GM12878 (cell line): ENCODE measurements around the gene CAMKK2. TPM values are rescaled to one million over a fixed set of nuclear protein-coding genes. Genes with fewer than 3 reads are reported as not detected.
A peak's percentile ranks its signal among the peaks of the same experiment; 100 is the strongest.

Experiments used
- ATAC-seq: fragments of 200-7000 bp; cut with Tn5 transposase; 3 replicates; pipeline ENCODE4 v1.9.1; 2020; ENCODE audit warnings: mild to moderate bottlenecking, moderate library complexity
- BruUV-seq: library from RNA; stranded (reverse); fragments of 400-500 nt; replicated peaks from 2 replicates; lab custom pipeline; 2021; lab: Mats Ljungman, UMichigan
- CTCF ChIA-PET: fragments of 300-600 bp; sonication (Branson Sonifier 250); formaldehyde crosslinking; extraction: SDS; loops from one replicate; lab custom pipeline; 2021; ENCODE audit warnings: inconsistent platforms; lab: Yijun Ruan, JAX
- POLR2A ChIA-PET: fragments of 350-600 bp; formaldehyde crosslinking; extraction: SDS; loops from one replicate; lab custom pipeline; 2021; ENCODE audit warnings: inconsistent platforms; lab: Charles Lee
- RAD21 ChIA-PET: fragments of 300-600 bp; sonication (Branson Sonifier 250); formaldehyde crosslinking; loops from one replicate; lab custom pipeline; 2023; ENCODE audit warnings: antibody characterized with exemption; ENCODE audit not compliant: unreplicated experiment; lab: Charles Lee
- SMC1A ChIA-PET: fragments of 300-600 bp; sonication (Branson Sonifier 250); formaldehyde crosslinking; loops from one replicate; lab custom pipeline; 2023; ENCODE audit not compliant: unreplicated experiment, uncharacterized antibody; lab: Charles Lee
- DNase-seq: peaks from one replicate; pipeline ENCODE4 v3.0.0-alpha.2; 2011; ENCODE audit warnings: low read depth, low spot score
- FAIRE-seq: peaks from 3 replicates; lab custom pipeline; 2011; peaks lifted over from hg19 to GRCh38; lab: Jason Lieb, UNC
- H2AFZ ChIP-seq: 2 replicates; pipeline ENCODE4 v1.6.0; 2011; ENCODE audit warnings: low read depth, low read length, control low read depth; ENCODE audit not compliant: control insufficient read depth
- H3K27ac ChIP-seq: 2 replicates; pipeline ENCODE4 v1.5.1; 2011; ENCODE audit warnings: control low read depth; ENCODE audit not compliant: control insufficient read depth, insufficient read depth
- H3K27me3 ChIP-seq, 2 experiments: replicated peaks in 1 of 2; 2 replicates each; pipeline versions ENCODE4 v1.6.0 to v1.6.1; 2011; ENCODE audit warnings: low read length in 1 of 2; ENCODE audit not compliant: control insufficient read depth in 2 of 2, insufficient read depth in 2 of 2
- H3K36me3 ChIP-seq, 2 experiments: 2 replicates each; pipeline ENCODE4 v1.5.1; 2011; ENCODE audit warnings: low read length in 1 of 2; ENCODE audit not compliant: control insufficient read depth in 2 of 2, insufficient read depth in 2 of 2
- H3K4me1 ChIP-seq: 2 replicates; pipeline ENCODE4 v1.6.1; 2011; ENCODE audit warnings: mild to moderate bottlenecking, low read length, moderate library complexity, mixed read lengths; ENCODE audit not compliant: control insufficient read depth, insufficient read depth
- H3K4me2 ChIP-seq: 2 replicates; pipeline ENCODE4 v1.6.0; 2011; ENCODE audit warnings: control low read depth; ENCODE audit not compliant: control insufficient read depth, insufficient read depth
- H3K4me3 ChIP-seq: fragments of 200-600 bp; sonication (generic); 2 replicates; pipeline ENCODE4 v1.5.1; 2016
- H3K79me2 ChIP-seq: 2 replicates; pipeline ENCODE4 v1.6.0; 2011; ENCODE audit warnings: low read length; ENCODE audit not compliant: control insufficient read depth, insufficient read depth
- H3K9ac ChIP-seq: 2 replicates; pipeline ENCODE4 v1.8.0; 2011; ENCODE audit warnings: low read length, control low read depth, mixed read lengths; ENCODE audit not compliant: control insufficient read depth, insufficient read depth
- H3K9me3 ChIP-seq: replicated peaks from 3 replicates; pipeline ENCODE4 v1.5.1; 2011; ENCODE audit warnings: mild to moderate bottlenecking, low read length; ENCODE audit not compliant: control insufficient read depth, insufficient read depth
- H4K20me1 ChIP-seq: 2 replicates; pipeline ENCODE4 v1.6.0; 2011; ENCODE audit not compliant: control insufficient read depth, insufficient read depth
- CEBPB ChIP-seq, 2 experiments: fragments of 150-350 bp in 1 of 2; IDR thresholded peaks; 2 replicates each; pipeline ENCODE4 v1.6.1; 2012 to 2014; ENCODE audit warnings: low read depth in 2 of 2, low read length in 2 of 2, borderline replicate concordance in 1 of 2, inconsistent platforms in 1 of 2
- CHD1 ChIP-seq: IDR thresholded peaks from 2 replicates; pipeline ENCODE4 v1.6.1; 2012; ENCODE audit warnings: low read depth, low read length, improper control_type of control experiment
- NR2C1 ChIP-seq: fragments of 450-650 bp; IDR thresholded peaks from 2 replicates; pipeline ENCODE4 v1.6.1; 2017; ENCODE audit warnings: antibody characterized with exemption, mild to moderate bottlenecking, moderate library complexity
- PKNOX1 ChIP-seq: fragments of 450-650 bp; IDR thresholded peaks from 2 replicates; pipeline ENCODE4 v1.6.1; 2016; ENCODE audit warnings: mild to moderate bottlenecking
- SIX5 ChIP-seq: IDR thresholded peaks from 2 replicates; pipeline ENCODE4 v1.6.1; 2011; ENCODE audit warnings: mild to moderate bottlenecking, low read depth, low read length, moderate library complexity; ENCODE audit not compliant: severe bottlenecking
- TCF12 ChIP-seq: IDR thresholded peaks from 2 replicates; pipeline ENCODE4 v1.6.1; 2011; ENCODE audit warnings: low read depth, mild to moderate bottlenecking, low read length
- in situ Hi-C: fragments of 300-500 bp; cut with MboI; formaldehyde crosslinking; loops from 9 replicates; pipeline ENCODE4 v1.14.3; 2018; ENCODE audit warnings: mixed read lengths
- intact Hi-C: fragments of 100-400 bp; cut with micrococcal nuclease; formaldehyde crosslinking; loops from one replicate; pipeline ENCODE4 v1.14.2; 2022; ENCODE audit not compliant: unreplicated experiment
- polyA plus RNA-seq, 11 experiments: library from polyadenylated mRNA; depleted of rRNA in 4 of 11; unstranded in 6 of 11; stranded (reverse) in 5 of 11; fragments of >200 nt; fragmentation: Nextera tagmentation in 4 of 11; fragmentation: Illumina TruSeq in 1 of 11; extraction: Ambion mirVana in 4 of 11; extraction: Trizol in 1 of 11; gene quantifications; 1 replicate in 1 of 11; 2 replicates in 10 of 11; pipeline versions ENCODE4 v1.2.1 to v1.2.3, GENCODE V29; 2011 to 2016; ENCODE audit warnings: inconsistent platforms in 2 of 11, missing spikeins in 2 of 11, low read depth in 1 of 11
- total RNA-seq, 4 experiments: library from RNA; depleted of rRNA in 3 of 4; stranded (reverse); fragments of >200 nt in 3 of 4; fragmentation: Illumina TruSeq in 1 of 4; extraction: Trizol in 1 of 4; gene quantifications; 2 replicates each; pipeline versions ENCODE4 v1.2.1 to v1.2.3, GENCODE V29; 2013 to 2021
- TF ChIP-seq, protein P1 (sequence below): IDR thresholded peaks from 2 replicates; pipeline ENCODE4 v1.6.1; 2012; ENCODE audit warnings: improper control_type of control experiment, low read depth, low read length; ENCODE audit not compliant: insufficient replicate concordance

The CAMKK2 gene
- total and polyA plus RNA-seq, 10 of the 15 experiments (the other 5 are each of a cell fraction or from before 2014, with no cell fraction given) = 5.2 to 40.6 (median 26.6) TPM

DNA sequence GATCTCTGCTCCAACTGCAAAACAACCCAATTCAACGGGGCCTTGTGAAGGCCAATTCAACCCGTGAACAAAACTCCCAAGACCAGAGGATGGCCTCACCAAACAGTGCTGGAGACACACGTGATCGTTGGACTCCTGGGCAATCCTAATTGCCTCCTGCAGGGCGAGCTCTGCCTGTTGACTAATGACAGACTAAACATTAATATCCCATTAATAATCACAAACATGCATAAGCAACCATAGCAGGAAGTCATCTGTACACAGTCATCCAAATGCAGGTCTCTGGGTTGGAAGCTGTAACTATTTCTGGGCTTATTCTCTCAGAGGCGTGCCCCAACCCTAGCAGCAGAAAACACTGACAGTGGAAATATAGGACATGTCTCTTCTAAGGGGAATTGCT is 34.7 kb upstream of the CAMKK2 start (continued):
- TF ChIP-seq, protein P1, sequence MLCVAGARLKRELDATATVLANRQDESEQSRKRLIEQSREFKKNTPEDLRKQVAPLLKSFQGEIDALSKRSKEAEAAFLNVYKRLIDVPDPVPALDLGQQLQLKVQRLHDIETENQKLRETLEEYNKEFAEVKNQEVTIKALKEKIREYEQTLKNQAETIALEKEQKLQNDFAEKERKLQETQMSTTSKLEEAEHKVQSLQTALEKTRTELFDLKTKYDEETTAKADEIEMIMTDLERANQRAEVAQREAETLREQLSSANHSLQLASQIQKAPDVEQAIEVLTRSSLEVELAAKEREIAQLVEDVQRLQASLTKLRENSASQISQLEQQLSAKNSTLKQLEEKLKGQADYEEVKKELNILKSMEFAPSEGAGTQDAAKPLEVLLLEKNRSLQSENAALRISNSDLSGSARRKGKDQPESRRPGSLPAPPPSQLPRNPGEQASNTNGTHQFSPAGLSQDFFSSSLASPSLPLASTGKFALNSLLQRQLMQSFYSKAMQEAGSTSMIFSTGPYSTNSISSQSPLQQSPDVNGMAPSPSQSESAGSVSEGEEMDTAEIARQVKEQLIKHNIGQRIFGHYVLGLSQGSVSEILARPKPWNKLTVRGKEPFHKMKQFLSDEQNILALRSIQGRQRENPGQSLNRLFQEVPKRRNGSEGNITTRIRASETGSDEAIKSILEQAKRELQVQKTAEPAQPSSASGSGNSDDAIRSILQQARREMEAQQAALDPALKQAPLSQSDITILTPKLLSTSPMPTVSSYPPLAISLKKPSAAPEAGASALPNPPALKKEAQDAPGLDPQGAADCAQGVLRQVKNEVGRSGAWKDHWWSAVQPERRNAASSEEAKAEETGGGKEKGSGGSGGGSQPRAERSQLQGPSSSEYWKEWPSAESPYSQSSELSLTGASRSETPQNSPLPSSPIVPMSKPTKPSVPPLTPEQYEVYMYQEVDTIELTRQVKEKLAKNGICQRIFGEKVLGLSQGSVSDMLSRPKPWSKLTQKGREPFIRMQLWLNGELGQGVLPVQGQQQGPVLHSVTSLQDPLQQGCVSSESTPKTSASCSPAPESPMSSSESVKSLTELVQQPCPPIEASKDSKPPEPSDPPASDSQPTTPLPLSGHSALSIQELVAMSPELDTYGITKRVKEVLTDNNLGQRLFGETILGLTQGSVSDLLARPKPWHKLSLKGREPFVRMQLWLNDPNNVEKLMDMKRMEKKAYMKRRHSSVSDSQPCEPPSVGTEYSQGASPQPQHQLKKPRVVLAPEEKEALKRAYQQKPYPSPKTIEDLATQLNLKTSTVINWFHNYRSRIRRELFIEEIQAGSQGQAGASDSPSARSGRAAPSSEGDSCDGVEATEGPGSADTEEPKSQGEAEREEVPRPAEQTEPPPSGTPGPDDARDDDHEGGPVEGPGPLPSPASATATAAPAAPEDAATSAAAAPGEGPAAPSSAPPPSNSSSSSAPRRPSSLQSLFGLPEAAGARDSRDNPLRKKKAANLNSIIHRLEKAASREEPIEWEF = no peak
- no peak for TF ChIP-seq CEBPB (IDR thresholded peaks at IDR 0.05; ENCODE audit: borderline replicate concordance in 1 of 2, low read depth in 2 of 2, low read length in 2 of 2)
- TF ChIP-seq TCF12 = no peak
- TF ChIP-seq NR2C1 = no peak
- TF ChIP-seq SIX5 = no peak

- intact Hi-C loops = loop anchor here (5.0 kb wide), 2 partner anchors 72 to 352 kb away; partner anchors contain the start of gene RNF34
- in situ Hi-C loops = loop anchor here (25.0 kb wide), 1 partner anchor 107 kb away; no protein-coding TSS in a partner anchor
- RAD21 ChIA-PET = interaction anchor here (1.0 kb wide), 1 partner anchor 113 kb away, joined by 3 read pairs; no protein-coding TSS in a partner anchor
- Histone ChIP-seq H2AFZ (no peak overlapping the region), H3K27me3 (no peaks in the 10 kb centered on the region), H3K4me3 (no peak overlapping the region), H3K9ac (no peak overlapping the region), H4K20me1 (no peaks in the 10 kb centered on the region), H3K4me1 (no peaks in the 10 kb centered on the region), H3K4me2 (no peak overlapping the region)
- no peak for ATAC-seq
- no peak for DNase-seq
- POLR2A ChIA-PET = no interaction called here
- BruUV-seq = no TSS peak
- FAIRE-seq = no peak
- TF ChIP-seq PKNOX1 = peak; percentile 53
- TF ChIP-seq CHD1 = no peak
- TF ChIP-seq, all 136 proteins: peak for 1
- Histone ChIP-seq H3K36me3 (peaks cover 25 to 45% of the 10 kb centered on the region in 2 experiments), H3K79me2 (no peaks in the 10 kb centered on the region), H3K27ac (no peak overlapping the region), H3K9me3 (no peaks in the 10 kb centered on the region)
- SMC1A ChIA-PET = interaction anchor here (0.7 to 1.0 kb wide), 2 partner anchors 112 to 133 kb away, joined by 3 read pairs; no protein-coding TSS in a partner anchor
- CTCF ChIA-PET = no interaction called here
Measured at GRCh38 chr12:121330692-121331091, 34.2 kb upstream of the CAMKK2 start.
